IMR-90 (cell line): ENCODE data around the gene EMC9. TPM values are rescaled to one million over a fixed set of nuclear protein-coding genes. Genes with fewer than 3 reads are reported as not detected.
A peak's percentile ranks its signal among the peaks of the same experiment; 100 is the strongest.

Experiments used
- ATAC-seq: fragments of 200-7000 bp; cut with Tn5 transposase; 2 replicates; pipeline ENCODE4 v1.9.1; 2020; ENCODE audit warnings: low read depth, mild to moderate bottlenecking, moderate library complexity
- BruUV-seq: library from RNA; stranded (reverse); fragments of 400-500 nt; replicated peaks from 2 replicates; lab custom pipeline; 2021; lab: Mats Ljungman, UMichigan
- CTCF ChIA-PET: fragments of 300-600 bp; formaldehyde crosslinking; extraction: SDS; loops from one replicate; lab custom pipeline; 2021; ENCODE audit warnings: antibody characterized with exemption; lab: Yijun Ruan, JAX
- POLR2A ChIA-PET: fragments of 300-600 bp; sonication (Branson Sonifier 250); formaldehyde crosslinking; loops from one replicate; lab custom pipeline; 2022; ENCODE audit warnings: antibody characterized with exemption; ENCODE audit not compliant: unreplicated experiment; lab: Charles Lee
- DNase-seq: peaks from one replicate; pipeline ENCODE4 v3.0.0; 2013
- H2AFZ ChIP-seq: replicated peaks from 2 replicates; pipeline ENCODE3; 2013; ENCODE audit warnings: low read length, mild to moderate bottlenecking; ENCODE audit not compliant: poor library complexity
- H2AK5ac ChIP-seq: 2 replicates; pipeline ENCODE4 v1.6.1; 2013; ENCODE audit warnings: low read depth, low read length, inconsistent platforms
- H2AK9ac ChIP-seq: replicated peaks from 2 replicates; pipeline ENCODE3; 2013; ENCODE audit warnings: mild to moderate bottlenecking, low read depth, low read length, moderate library complexity; ENCODE audit not compliant: poor library complexity
- H2BK120ac ChIP-seq: 2 replicates; pipeline ENCODE4 v1.6.1; 2013; ENCODE audit warnings: low read depth, low read length, inconsistent platforms
- H2BK15ac ChIP-seq: 3 replicates; pipeline ENCODE4 v1.6.1; 2013; ENCODE audit warnings: low read depth, low read length, inconsistent platforms
- H2BK20ac ChIP-seq: 2 replicates; pipeline ENCODE4 v1.6.1; 2013; ENCODE audit warnings: low read depth, mild to moderate bottlenecking, inconsistent platforms, low read length, moderate library complexity
- H2BK5ac ChIP-seq: 2 replicates; pipeline ENCODE4 v1.6.1; 2013; ENCODE audit warnings: mild to moderate bottlenecking, low read depth, low read length, inconsistent platforms; ENCODE audit not compliant: poor library complexity, severe bottlenecking
- H3K14ac ChIP-seq: replicated peaks from 2 replicates; pipeline ENCODE4 v1.6.1; 2013; ENCODE audit warnings: low read depth, low read length, inconsistent platforms
- H3K18ac ChIP-seq: 2 replicates; pipeline ENCODE4 v1.6.1; 2013; ENCODE audit warnings: low read depth, low read length, control low read depth
- H3K23ac ChIP-seq: 2 replicates; pipeline ENCODE4 v1.6.1; 2013; ENCODE audit warnings: low read depth, low read length, inconsistent platforms
- H3K27ac ChIP-seq: 2 replicates; pipeline ENCODE4 v1.5.1; 2013; ENCODE audit warnings: mild to moderate bottlenecking, control low read depth, low read length; ENCODE audit not compliant: insufficient read depth
- H3K27me3 ChIP-seq: 2 replicates; pipeline ENCODE4 v1.6.1; 2013; ENCODE audit warnings: low read length; ENCODE audit not compliant: control insufficient read depth, insufficient read depth
- H3K36me3 ChIP-seq: 2 replicates; pipeline ENCODE4 v1.6.1; 2013; ENCODE audit warnings: low read length, mixed read lengths; ENCODE audit not compliant: control insufficient read depth, insufficient read depth
- H3K4ac ChIP-seq: 2 replicates; pipeline ENCODE4 v1.6.1; 2013; ENCODE audit warnings: low read depth, low read length, inconsistent platforms
- H3K4me1 ChIP-seq: 2 replicates; pipeline ENCODE4 v1.6.1; 2013; ENCODE audit warnings: low read length, mixed read lengths; ENCODE audit not compliant: control insufficient read depth, insufficient read depth
- H3K4me2 ChIP-seq: 2 replicates; pipeline ENCODE4 v1.6.1; 2013; ENCODE audit warnings: low read depth, mild to moderate bottlenecking, control low read depth, low read length, moderate library complexity
- H3K4me3 ChIP-seq: 2 replicates; pipeline ENCODE4 v1.5.1; 2013; ENCODE audit warnings: low read depth, mild to moderate bottlenecking, control low read depth, low read length, moderate library complexity; ENCODE audit not compliant: insufficient read depth
- H3K56ac ChIP-seq: 2 replicates; pipeline ENCODE4 v1.6.1; 2013; ENCODE audit warnings: low read length, inconsistent platforms; ENCODE audit not compliant: insufficient read depth; ENCODE audit errors: extremely low read depth
- H3K79me1 ChIP-seq, 2 experiments: 2 replicates each; pipeline ENCODE4 v1.6.1; 2013; ENCODE audit warnings: low read length in 2 of 2, inconsistent platforms in 1 of 2, low read depth in 1 of 2
- H3K9ac ChIP-seq: 2 replicates; pipeline ENCODE4 v1.6.1; 2013; ENCODE audit warnings: low read depth, low read length, control low read depth
- H3K9me1 ChIP-seq: 2 replicates; pipeline ENCODE4 v1.6.1; 2013; ENCODE audit warnings: low read length, inconsistent platforms; ENCODE audit not compliant: insufficient read depth
- H3K9me3 ChIP-seq: 2 replicates; pipeline ENCODE4 v1.6.1; 2013; ENCODE audit warnings: low read length; ENCODE audit not compliant: control insufficient read depth, insufficient read depth
- H4K20me1 ChIP-seq: 2 replicates; pipeline ENCODE4 v1.6.1; 2013; ENCODE audit warnings: low read length, inconsistent platforms; ENCODE audit not compliant: insufficient read depth
- H4K5ac ChIP-seq: 2 replicates; pipeline ENCODE4 v1.6.1; 2013; ENCODE audit warnings: mild to moderate bottlenecking, low read depth, low read length, control low read depth
- H4K8ac ChIP-seq, 2 experiments: 2 replicates each; pipeline ENCODE4 v1.6.1; 2013; ENCODE audit warnings: low read depth in 2 of 2, low read length in 2 of 2, control low read depth in 1 of 2, inconsistent platforms in 1 of 2
- H4K91ac ChIP-seq: 2 replicates; pipeline ENCODE4 v1.6.1; 2013; ENCODE audit warnings: low read depth, low read length, inconsistent platforms; ENCODE audit not compliant: insufficient read depth
- BHLHE40 ChIP-seq: fragments of 150-350 bp; IDR thresholded peaks from 2 replicates; pipeline ENCODE4 v1.6.1; 2016; ENCODE audit warnings: mild to moderate bottlenecking, low read depth, low read length
- CHD1 ChIP-seq: IDR thresholded peaks from 2 replicates; pipeline ENCODE4 v1.6.1; 2012; ENCODE audit warnings: low read depth, low read length, improper control_type of control experiment
- CTCF ChIP-seq: conservative IDR thresholded peaks from 2 replicates; pipeline ENCODE4 v1.5.1; 2012; ENCODE audit warnings: mild to moderate bottlenecking, low read depth, low read length, improper control_type of control experiment
- ELK1 ChIP-seq: fragments of 150-350 bp; IDR thresholded peaks from 2 replicates; pipeline ENCODE4 v1.6.1; 2016; ENCODE audit warnings: low read depth, mild to moderate bottlenecking, low read length, moderate library complexity, borderline replicate concordance
- FOS ChIP-seq: fragments of 150-350 bp; IDR thresholded peaks from 2 replicates; pipeline ENCODE4 v1.6.1; 2016; ENCODE audit warnings: low read depth, low read length
- MAFK ChIP-seq: IDR thresholded peaks from 2 replicates; pipeline ENCODE4 v1.6.1; 2012; ENCODE audit warnings: low read depth, low read length, improper control_type of control experiment
- MAZ ChIP-seq: IDR thresholded peaks from 2 replicates; pipeline ENCODE4 v1.6.1; 2012; ENCODE audit warnings: low read depth, mild to moderate bottlenecking, low read length, improper control_type of control experiment, moderate library complexity, borderline replicate concordance
- MXI1 ChIP-seq: IDR thresholded peaks from 2 replicates; pipeline ENCODE4 v1.6.1; 2012; ENCODE audit warnings: low read depth, mild to moderate bottlenecking, low read length, moderate library complexity, borderline replicate concordance
- NFE2L2 ChIP-seq: fragments of 150-350 bp; IDR thresholded peaks from 2 replicates; pipeline ENCODE4 v1.6.1; 2016; ENCODE audit warnings: low read depth, mild to moderate bottlenecking, low read length
- POLR2A ChIP-seq: IDR thresholded peaks from 2 replicates; pipeline ENCODE4 v1.6.1; 2012; ENCODE audit warnings: mild to moderate bottlenecking, low read depth, low read length
- RAD21 ChIP-seq: IDR thresholded peaks from 2 replicates; pipeline ENCODE4 v1.6.1; 2012; ENCODE audit warnings: low read length, improper control_type of control experiment
- RCOR1 ChIP-seq: IDR thresholded peaks from 2 replicates; pipeline ENCODE4 v1.6.1; 2012; ENCODE audit warnings: mild to moderate bottlenecking, low read length, improper control_type of control experiment; ENCODE audit not compliant: insufficient replicate concordance
- RFX5 ChIP-seq: IDR thresholded peaks from 2 replicates; pipeline ENCODE4 v1.8.0; 2012; ENCODE audit warnings: low read depth, mild to moderate bottlenecking, low read length, moderate library complexity
- SMC3 ChIP-seq: fragments of 150-350 bp; IDR thresholded peaks from 2 replicates; pipeline ENCODE4 v1.6.1; 2016; ENCODE audit warnings: low read depth, mild to moderate bottlenecking, antibody characterized with exemption, low read length, moderate library complexity
- WGBS, 2 experiments: methylation state at CpG; one replicate each; pipeline versions ENCODE4 v1.1.5 to v1.1.7; 2013; ENCODE audit warnings: missing lambda C conversion rate in 2 of 2; ENCODE audit not compliant: insufficient read length in 1 of 2; ENCODE audit errors: extremely low coverage in 2 of 2; 5-methylcytosine and 5-hydroxymethylcytosine counted together
- dilution Hi-C: fragments of 300-500 bp; cut with HindIII; formaldehyde crosslinking; loops from one replicate; pipeline ENCODE4 v1.14.3; 2018; ENCODE audit warnings: low sequenced_read_pairs; ENCODE audit not compliant: unreplicated experiment
- in situ Hi-C: fragments of 300-500 bp; cut with MboI; formaldehyde crosslinking; loops from 3 replicates; pipeline ENCODE4 v1.14.3; 2019; ENCODE audit warnings: low sequenced_read_pairs, inconsistent platforms, mixed read lengths
- intact Hi-C: fragments of 100-400 bp; cut with micrococcal nuclease; formaldehyde crosslinking; loops from 2 replicates; pipeline ENCODE4 v1.10.0; 2022
- polyA plus RNA-seq, 3 experiments: library from polyadenylated mRNA; depleted of rRNA; stranded (reverse); fragments of >200 nt; gene quantifications; 2 replicates each; pipeline ENCODE4 v1.2.3, GENCODE V29; 2012; ENCODE audit warnings: low replicate concordance in 1 of 3
- total RNA-seq: library from RNA; depleted of rRNA; stranded (reverse); fragments of >200 nt; gene quantifications from 2 replicates; pipeline ENCODE4 v1.2.3, GENCODE V29; 2012

EMC9 gene
- total and polyA plus RNA-seq, 2 of the 4 experiments (the other 2 are of a cell fraction), result 15.1 to 19.2 TPM

GRCh38 chr14:24136684-24137528, 4.5 kb downstream of the EMC9 start:
- no peak for DNase-seq
- H3K4me3 ChIP-seq, result peak overlapping the region; percentile 97
- H3K9ac ChIP-seq, result peak overlapping the region; percentile 72
- peak overlapping the region; percentile 88 for H3K23ac ChIP-seq
- peak overlapping the region; percentile 80 for H2AK9ac ChIP-seq
- peaks cover 19% of the 10 kb centered on the region for H3K9me1 ChIP-seq
- ChIA-PET CTCF (interaction anchor here (0.8 to 0.9 kb wide), 2 partner anchors 24 to 150 kb away, joined by 3 to 5 read pairs; partner anchors contain the start of gene IRF9), POLR2A (interaction anchor here (0.6 to 1.0 kb wide), 2 partner anchors 12 to 42 kb away, joined by 3 read pairs; no protein-coding TSS in a partner anchor)
- H4K91ac ChIP-seq, result no peak overlapping the region
- peaks cover 23% of the 10 kb centered on the region for H3K36me3 ChIP-seq
- dilution Hi-C loops, result no loop called here
- peak overlapping the region; percentile 78 for H2BK5ac ChIP-seq
- WGBS, 2 experiments, result 40% methylated on average over 3 of the region's 13 CpGs; no CpG with 5 or more reads in 1 of the 2 experiments
- peak overlapping the region; percentile 92 for H3K4me2 ChIP-seq
- H3K14ac ChIP-seq, result peak overlapping the region; percentile 68
- H3K79me1 ChIP-seq, result peaks cover 17 to 46% of the 10 kb centered on the region in 2 experiments; a peak in 3 of 4 replicates
- 0 out of 2 replicates have a peak overlapping the region, but pooled peaks have one; percentile 9 for H3K56ac ChIP-seq
- peaks cover 11% of the 10 kb centered on the region for H3K4me1 ChIP-seq
- no peak overlapping the region; the same call in 1 of the 2 replicates for H2BK120ac ChIP-seq
- peak overlapping the region; percentile 71 for H3K4ac ChIP-seq
- no peak overlapping the region for H2BK15ac ChIP-seq
- peak overlapping the region; percentile 99 for H2AFZ ChIP-seq
- H3K9me3 ChIP-seq, result no peaks in the 10 kb centered on the region
- no TSS peak for BruUV-seq
- no peak overlapping the region for H4K5ac ChIP-seq
- intact Hi-C loops, result no loop called here
- ATAC-seq, result no peak
- peaks cover 17% of the 10 kb centered on the region for H4K20me1 ChIP-seq
- in situ Hi-C loops, result loop anchor here (10.0 to 25.0 kb wide), 3 partner anchors 298 to 1050 kb away; partner anchors contain the start of genes ACIN1, BCL2L2, C14orf119 and PABPN1
- H3K27ac ChIP-seq, result peak overlapping the region; percentile 79
- H2AK5ac ChIP-seq, result peak overlapping the region; percentile 59
- no peaks in the 10 kb centered on the region for H3K27me3 ChIP-seq
- no peak overlapping the region for H3K18ac ChIP-seq
- peak overlapping the region in 1 of 2 experiments; percentile 77; a peak in 1 of 4 replicates for H4K8ac ChIP-seq
- H2BK20ac ChIP-seq, result no peak overlapping the region
- TF ChIP-seq RFX5, result no peak
- TF ChIP-seq BHLHE40, result no peak
- no peak for TF ChIP-seq MXI1
- no peak for TF ChIP-seq SMC3
- TF ChIP-seq RAD21, result no peak
- TF ChIP-seq MAFK, result no peak
- TF ChIP-seq RCOR1, result no peak
- no peak for TF ChIP-seq POLR2A
- TF ChIP-seq CHD1, result no peak
- TF ChIP-seq MAZ, result no peak
- no peak for TF ChIP-seq ELK1
- TF ChIP-seq CTCF, result no peak
- no peak for TF ChIP-seq NFE2L2
- TF ChIP-seq FOS, result no peak
